Measurements from ENCODE around the gene DACH1. TPM values are rescaled to one million over a fixed set of nuclear protein-coding genes. Genes with fewer than 3 reads are reported as not detected.

The DACH1 gene
- total RNA-seq, 1 experiment from 2014 or later = 1.2 TPM

DNA sequence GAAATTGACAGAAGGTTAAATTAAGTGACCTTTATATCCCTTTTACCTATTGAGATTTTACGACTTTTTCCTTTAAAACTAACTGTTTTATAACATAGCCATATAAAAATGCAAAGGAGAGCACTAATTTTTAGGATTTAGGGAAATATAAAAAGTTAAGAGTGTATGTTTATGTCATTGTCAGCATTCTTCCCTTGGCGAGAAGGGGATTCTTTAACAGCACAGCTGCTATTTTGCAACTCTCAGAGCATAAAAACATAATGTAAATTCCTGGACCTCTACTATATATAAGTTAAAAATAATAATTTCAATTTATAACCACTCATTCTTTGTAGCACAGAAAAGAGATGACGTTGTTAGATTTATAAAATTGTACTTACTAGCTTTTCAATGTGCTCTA, 363.2 kb downstream of the DACH1 start:
- intact Hi-C loops (cut with micrococcal nuclease; ENCODE audit: unreplicated experiment) = no loop called here
- CTCF ChIA-PET = no interaction called here

DNA sequence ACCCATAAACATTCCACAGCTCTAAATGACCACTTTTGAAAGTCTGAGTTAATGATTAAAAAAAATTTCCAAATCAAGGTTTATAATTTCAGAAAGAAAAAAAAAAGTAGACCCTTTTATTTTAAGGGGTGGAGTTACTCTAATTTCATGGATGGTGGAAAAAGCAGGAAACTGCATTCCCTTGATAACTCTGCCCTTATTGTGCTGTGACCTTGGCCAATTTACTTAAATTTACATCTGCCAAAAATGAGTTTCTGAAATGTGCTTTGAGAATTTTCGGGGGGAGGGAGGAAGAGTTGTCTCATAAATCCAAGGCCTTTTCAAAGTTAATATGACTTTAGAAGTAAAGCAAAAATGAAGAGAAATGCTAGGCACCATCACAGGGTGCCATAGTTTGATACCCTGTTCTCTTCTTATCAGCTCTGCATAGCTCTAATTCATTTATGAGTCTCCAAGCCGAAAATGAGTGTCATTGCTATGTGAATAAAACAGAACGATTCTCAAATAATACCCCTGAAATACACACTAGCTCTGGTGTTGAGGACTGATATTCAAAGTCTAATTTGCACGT, 367.0 kb downstream of the DACH1 start:
- Histone ChIP-seq H3K36me3 (ENCODE audit: control insufficient read depth, insufficient read depth, low read length) (no peaks in the 10 kb centered on the region), H3K9me3 (no peaks in the 10 kb centered on the region), H3K27me3 (replicated peaks; ENCODE audit: control insufficient read depth, insufficient read depth, low read length) (no peaks in the 10 kb centered on the region), H3K4me3 (ENCODE audit: low read depth, low read length) (no peak overlapping the region), H3K4me1 (0 out of 2 replicates have a peak, but pooled peaks cover 3% of the 10 kb centered on the region)
- POLR2A ChIA-PET = no interaction called here
- Mint-ChIP-seq H3K4me3 (ENCODE audit: unreplicated experiment) (no peak overlapping the region), H3K36me3 (ENCODE audit: insufficient read depth, unreplicated experiment) (no peaks in the 10 kb centered on the region), H3K27me3 (ENCODE audit: insufficient read depth, unreplicated experiment) (no peaks in the 10 kb centered on the region), H3K27ac (ENCODE audit: unreplicated experiment) (no peak overlapping the region), H3K9me3 (ENCODE audit: unreplicated experiment) (no peaks in the 10 kb centered on the region), H3K4me1 (ENCODE audit: low read depth, unreplicated experiment) (no peaks in the 10 kb centered on the region)
- DNase-seq = no peak
- intact Hi-C loops (cut with micrococcal nuclease; ENCODE audit: unreplicated experiment) = no loop called here
- CTCF ChIA-PET = no interaction called here
- no TSS peak for BruUV-seq (replicated peaks)
- TF ChIP-seq, protein P1, sequence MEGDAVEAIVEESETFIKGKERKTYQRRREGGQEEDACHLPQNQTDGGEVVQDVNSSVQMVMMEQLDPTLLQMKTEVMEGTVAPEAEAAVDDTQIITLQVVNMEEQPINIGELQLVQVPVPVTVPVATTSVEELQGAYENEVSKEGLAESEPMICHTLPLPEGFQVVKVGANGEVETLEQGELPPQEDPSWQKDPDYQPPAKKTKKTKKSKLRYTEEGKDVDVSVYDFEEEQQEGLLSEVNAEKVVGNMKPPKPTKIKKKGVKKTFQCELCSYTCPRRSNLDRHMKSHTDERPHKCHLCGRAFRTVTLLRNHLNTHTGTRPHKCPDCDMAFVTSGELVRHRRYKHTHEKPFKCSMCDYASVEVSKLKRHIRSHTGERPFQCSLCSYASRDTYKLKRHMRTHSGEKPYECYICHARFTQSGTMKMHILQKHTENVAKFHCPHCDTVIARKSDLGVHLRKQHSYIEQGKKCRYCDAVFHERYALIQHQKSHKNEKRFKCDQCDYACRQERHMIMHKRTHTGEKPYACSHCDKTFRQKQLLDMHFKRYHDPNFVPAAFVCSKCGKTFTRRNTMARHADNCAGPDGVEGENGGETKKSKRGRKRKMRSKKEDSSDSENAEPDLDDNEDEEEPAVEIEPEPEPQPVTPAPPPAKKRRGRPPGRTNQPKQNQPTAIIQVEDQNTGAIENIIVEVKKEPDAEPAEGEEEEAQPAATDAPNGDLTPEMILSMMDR (IDR thresholded peaks at IDR 0.05; ENCODE audit: insufficient read depth in 1 of 2, low read depth in 1 of 2, low read length in 1 of 2, severe bottlenecking in 1 of 2, unreplicated experiment in 1 of 2) = no peak

More for the DNA sequence above, 363.2 kb downstream of the DACH1 start:
- no peak overlapping the region for H3K4me3 Mint-ChIP-seq (ENCODE audit: unreplicated experiment)
- no peaks in the 10 kb centered on the region for H3K27me3 Mint-ChIP-seq (ENCODE audit: insufficient read depth, unreplicated experiment)
- no TSS peak for BruUV-seq (replicated peaks)
- H3K4me3 ChIP-seq (ENCODE audit: low read depth, low read length) = no peak overlapping the region
- H3K36me3 Mint-ChIP-seq (ENCODE audit: insufficient read depth, unreplicated experiment) = no peaks in the 10 kb centered on the region
- H3K36me3 ChIP-seq (ENCODE audit: control insufficient read depth, insufficient read depth, low read length) = no peaks in the 10 kb centered on the region
- POLR2A ChIA-PET = no interaction called here
- DNase-seq = no peak
- no peaks in the 10 kb centered on the region for H3K4me1 Mint-ChIP-seq (ENCODE audit: low read depth, unreplicated experiment)
- TF ChIP-seq, protein P1 (IDR thresholded peaks at IDR 0.05; ENCODE audit: insufficient read depth in 1 of 2, low read depth in 1 of 2, low read length in 1 of 2, severe bottlenecking in 1 of 2, unreplicated experiment in 1 of 2) = no peak
- H3K27me3 ChIP-seq (replicated peaks; ENCODE audit: control insufficient read depth, insufficient read depth, low read length) = no peaks in the 10 kb centered on the region
- no peaks in the 10 kb centered on the region for H3K9me3 Mint-ChIP-seq (ENCODE audit: unreplicated experiment)
- H3K27ac Mint-ChIP-seq (ENCODE audit: unreplicated experiment) = no peak overlapping the region
- H3K4me1 ChIP-seq = 0 out of 2 replicates have a peak, but pooled peaks cover 3% of the 10 kb centered on the region
- H3K9me3 ChIP-seq = no peaks in the 10 kb centered on the region

DNA sequence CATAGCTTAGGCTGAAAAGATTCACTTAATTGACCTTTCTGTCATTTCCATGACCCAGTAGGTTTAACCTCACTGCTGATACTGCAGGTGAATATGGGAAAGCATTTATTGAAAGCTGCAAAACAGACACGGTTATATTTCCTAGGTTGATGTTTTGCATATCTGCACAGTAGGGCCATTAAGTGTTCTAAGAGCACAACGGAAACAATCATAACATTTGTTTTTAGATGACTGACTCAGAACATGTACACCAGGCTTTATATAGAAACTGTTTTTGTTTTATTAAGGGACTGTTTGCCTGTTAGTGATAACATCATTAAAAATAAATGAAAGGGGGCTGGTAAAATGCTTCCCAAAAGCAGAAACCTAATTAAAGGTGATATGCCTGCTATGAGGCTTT, 367.8 kb downstream of the DACH1 start:
- H3K9me3 ChIP-seq = no peaks in the 10 kb centered on the region
- Mint-ChIP-seq H3K4me3 (ENCODE audit: unreplicated experiment) (no peak overlapping the region), H3K9me3 (ENCODE audit: unreplicated experiment) (no peaks in the 10 kb centered on the region), H3K36me3 (ENCODE audit: insufficient read depth, unreplicated experiment) (no peaks in the 10 kb centered on the region), H3K27me3 (ENCODE audit: insufficient read depth, unreplicated experiment) (no peaks in the 10 kb centered on the region), H3K4me1 (ENCODE audit: low read depth, unreplicated experiment) (no peaks in the 10 kb centered on the region), H3K27ac (ENCODE audit: unreplicated experiment) (no peak overlapping the region)
- no peak overlapping the region for H3K4me3 ChIP-seq (ENCODE audit: low read depth, low read length)
- ChIA-PET CTCF (no interaction called here), POLR2A (no interaction called here)
- 0 out of 2 replicates have a peak, but pooled peaks cover 3% of the 10 kb centered on the region for H3K4me1 ChIP-seq
- no peaks in the 10 kb centered on the region for H3K27me3 ChIP-seq (replicated peaks; ENCODE audit: control insufficient read depth, insufficient read depth, low read length)
- no peaks in the 10 kb centered on the region for H3K36me3 ChIP-seq (ENCODE audit: control insufficient read depth, insufficient read depth, low read length)
- BruUV-seq (replicated peaks) = no TSS peak
- DNase-seq = no peak
- intact Hi-C loops (cut with micrococcal nuclease; ENCODE audit: unreplicated experiment) = no loop called here
- TF ChIP-seq, protein P1 (IDR thresholded peaks at IDR 0.05; ENCODE audit: insufficient read depth in 1 of 2, low read depth in 1 of 2, low read length in 1 of 2, severe bottlenecking in 1 of 2, unreplicated experiment in 1 of 2) = no peak

All from Caco-2 (cell line).